Lung (tissue), 12 donors: Measurements from ENCODE around the gene PCSK6. TPM values are rescaled to one million over a fixed set of nuclear protein-coding genes. Genes with fewer than 3 reads are reported as not detected.
"Not testable (repeated sequence)": the region's sequence is repeated elsewhere in the genome, so short reads cannot be mapped to it uniquely, and the experiment has no call there.

ENCODE experiments used
- ATAC-seq: fragments of 200-7000 bp; cut with Tn5 transposase; one replicate; pipeline ENCODE4 v1.9.1; 2020; ENCODE audit warnings: moderate number of reproducible peaks; ENCODE audit not compliant: insufficient read depth, low FRiP score
- DNase-seq, 3 donors: peaks; one replicate each; pipeline ENCODE4 v3.0.0-alpha.2; 2013 to 2017
- H3K27ac ChIP-seq, 2 donors: one replicate each; pipeline ENCODE4 v1.5.1; 2013; ENCODE audit warnings: mild to moderate bottlenecking in 2 of 2, moderate library complexity in 2 of 2, control low read depth in 1 of 2, inconsistent platforms in 1 of 2, low read depth in 1 of 2, low read length in 1 of 2
- H3K27me3 ChIP-seq, 3 donors: one replicate each; pipeline ENCODE4 v1.5.1; 2013; ENCODE audit warnings: low read length in 2 of 3; ENCODE audit not compliant: control insufficient read depth in 3 of 3, insufficient read depth in 3 of 3
- H3K36me3 ChIP-seq, 4 donors: one replicate each; pipeline ENCODE4 v1.5.1; 2013; ENCODE audit warnings: low read length in 4 of 4, mild to moderate bottlenecking in 1 of 4, moderate library complexity in 1 of 4; ENCODE audit not compliant: control insufficient read depth in 4 of 4, insufficient read depth in 4 of 4
- H3K4me1 ChIP-seq, 5 donors: one replicate each; pipeline ENCODE4 v1.5.1; 2013; ENCODE audit warnings: low read length in 5 of 5, mild to moderate bottlenecking in 2 of 5, moderate library complexity in 1 of 5; ENCODE audit not compliant: control insufficient read depth in 5 of 5, insufficient read depth in 5 of 5
- H3K4me3 ChIP-seq: one replicate; pipeline ENCODE4 v1.5.1; 2013; ENCODE audit warnings: mild to moderate bottlenecking, control low read depth, moderate library complexity
- H3K9ac ChIP-seq, 2 donors: one replicate each; pipeline ENCODE4 v1.5.1; 2013; ENCODE audit warnings: low read length in 2 of 2, control low read depth in 1 of 2; ENCODE audit not compliant: insufficient read depth in 1 of 2
- H3K9me3 ChIP-seq, 4 donors: one replicate each; pipeline ENCODE4 v1.5.1; 2013; ENCODE audit warnings: low read length in 3 of 4, mild to moderate bottlenecking in 1 of 4, moderate library complexity in 1 of 4; ENCODE audit not compliant: control insufficient read depth in 4 of 4, insufficient read depth in 3 of 4
- WGBS, 2 donors: extraction: QIAGEN DNeasy Blood & Tissue Kit; methylation state at CpG; one replicate each; pipeline ENCODE4 v1.1.7; 2013; 5-methylcytosine and 5-hydroxymethylcytosine counted together
- polyA plus RNA-seq, 2 donors: library from polyadenylated mRNA; stranded (reverse); fragments of 200-250 nt; gene quantifications; one replicate each; pipeline ENCODE4 v1.2.1, GENCODE V29; 2013
- total RNA-seq, 2 donors: library from RNA; depleted of rRNA in 1 of 2; stranded (reverse); fragments of >200 nt in 1 of 2; gene quantifications; one replicate each; pipeline ENCODE4 v1.2.1, GENCODE V29; 2014 to 2021
- TF ChIP-seq, protein P1 (sequence below): IDR thresholded peaks from 2 replicates; pipeline ENCODE4 v1.5.1; 2012; ENCODE audit warnings: mild to moderate bottlenecking; ENCODE audit errors: control extremely low read depth, extremely low read depth
- donor health status: control.
- donor health status: control.
- donor health status: Bipolar disorder and iron deficiency.
- donor health status: healthy.
- donor health status: DM: yes; HTN: yes; CAD: no.

PCSK6 gene
- total and polyA plus RNA-seq, 4 donors: 4.6 to 41.0 (median 8.4) TPM

DNA sequence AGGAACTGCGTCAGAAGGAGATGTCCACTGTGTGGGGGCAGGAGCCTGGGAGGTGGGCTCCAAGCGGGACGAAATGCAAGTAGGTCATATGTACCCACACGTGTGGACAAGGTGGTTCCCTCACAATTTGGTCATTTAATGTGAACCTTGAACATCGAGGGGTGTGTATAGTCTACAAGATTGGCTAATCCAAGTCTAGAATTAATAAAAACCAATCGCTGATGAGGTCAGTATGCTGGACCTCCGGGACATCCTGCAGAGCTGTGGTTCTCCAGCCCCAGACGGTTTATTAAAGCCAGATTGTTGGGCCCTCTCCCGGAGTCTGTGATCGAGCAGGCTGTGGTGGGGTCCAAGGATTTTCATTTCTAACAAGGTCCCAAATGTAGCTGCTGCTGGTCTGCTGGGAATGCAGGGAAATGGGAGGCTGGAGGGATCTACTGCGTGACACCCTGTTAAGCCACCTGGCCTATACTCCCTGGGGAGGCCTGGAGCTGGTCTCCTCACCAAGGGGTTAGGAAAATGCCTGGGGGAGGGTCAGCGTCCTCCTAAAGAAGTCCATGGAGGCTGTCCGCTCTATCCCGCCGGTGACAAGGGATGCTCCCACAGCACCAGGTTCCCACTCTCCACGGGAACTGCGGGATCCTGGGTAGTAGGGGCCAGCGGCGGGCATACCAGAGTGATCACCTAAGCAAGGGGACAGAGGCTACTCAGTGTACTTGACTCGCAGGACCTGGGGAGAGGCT lies 25.1 kb downstream of the PCSK6 start:
- peaks cover 0 to 7% (median 0%) of the 10 kb centered on the region in 5 donors for H3K4me1 ChIP-seq
- ATAC-seq (no peak), DNase-seq (no peak)
- peaks cover 0 to 4% (median 1%) of the 10 kb centered on the region in 4 donors for H3K9me3 ChIP-seq
- WGBS, 2 donors: 88 to 91% methylated on average over 20 of the region's 20 CpGs
- no peak overlapping the region for H3K4me3 ChIP-seq
- TF ChIP-seq, protein P1, sequence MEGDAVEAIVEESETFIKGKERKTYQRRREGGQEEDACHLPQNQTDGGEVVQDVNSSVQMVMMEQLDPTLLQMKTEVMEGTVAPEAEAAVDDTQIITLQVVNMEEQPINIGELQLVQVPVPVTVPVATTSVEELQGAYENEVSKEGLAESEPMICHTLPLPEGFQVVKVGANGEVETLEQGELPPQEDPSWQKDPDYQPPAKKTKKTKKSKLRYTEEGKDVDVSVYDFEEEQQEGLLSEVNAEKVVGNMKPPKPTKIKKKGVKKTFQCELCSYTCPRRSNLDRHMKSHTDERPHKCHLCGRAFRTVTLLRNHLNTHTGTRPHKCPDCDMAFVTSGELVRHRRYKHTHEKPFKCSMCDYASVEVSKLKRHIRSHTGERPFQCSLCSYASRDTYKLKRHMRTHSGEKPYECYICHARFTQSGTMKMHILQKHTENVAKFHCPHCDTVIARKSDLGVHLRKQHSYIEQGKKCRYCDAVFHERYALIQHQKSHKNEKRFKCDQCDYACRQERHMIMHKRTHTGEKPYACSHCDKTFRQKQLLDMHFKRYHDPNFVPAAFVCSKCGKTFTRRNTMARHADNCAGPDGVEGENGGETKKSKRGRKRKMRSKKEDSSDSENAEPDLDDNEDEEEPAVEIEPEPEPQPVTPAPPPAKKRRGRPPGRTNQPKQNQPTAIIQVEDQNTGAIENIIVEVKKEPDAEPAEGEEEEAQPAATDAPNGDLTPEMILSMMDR: no peak
- no peak overlapping the region for H3K27ac ChIP-seq
- H3K27me3 ChIP-seq: no peaks in the 10 kb centered on the region
- peaks cover 0 to 4% (median 0%) of the 10 kb centered on the region in 4 donors for H3K36me3 ChIP-seq
- H3K9ac ChIP-seq: no peak overlapping the region

DNA sequence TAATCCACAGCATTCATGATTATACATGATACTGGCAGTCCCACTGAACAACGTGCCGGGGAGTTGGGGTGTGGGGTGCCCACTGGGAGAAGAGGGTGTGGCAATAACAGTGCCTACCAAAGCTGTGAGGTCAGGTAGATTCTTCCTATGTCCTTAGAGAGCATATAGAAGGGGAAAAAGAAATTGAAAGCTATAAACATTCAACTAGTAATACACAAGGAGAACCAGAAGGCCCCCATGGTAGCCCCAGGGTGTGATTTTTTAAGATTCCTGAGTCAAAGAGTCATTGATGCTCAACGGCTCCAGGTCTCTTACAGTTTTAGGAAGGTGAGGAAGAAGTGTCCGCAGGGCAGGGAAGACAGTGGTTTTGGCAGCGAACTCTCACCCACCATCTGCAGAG lies 25.8 kb downstream of the PCSK6 start:
- not testable (repeated sequence) for H3K36me3 ChIP-seq, ATAC-seq, DNase-seq, H3K4me1 ChIP-seq, H3K4me3 ChIP-seq, H3K9me3 ChIP-seq, H3K9ac ChIP-seq, H3K27ac ChIP-seq, H3K27me3 ChIP-seq
- WGBS, 2 donors: 88 to 96% methylated on average over 5 of the region's 5 CpGs

DNA sequence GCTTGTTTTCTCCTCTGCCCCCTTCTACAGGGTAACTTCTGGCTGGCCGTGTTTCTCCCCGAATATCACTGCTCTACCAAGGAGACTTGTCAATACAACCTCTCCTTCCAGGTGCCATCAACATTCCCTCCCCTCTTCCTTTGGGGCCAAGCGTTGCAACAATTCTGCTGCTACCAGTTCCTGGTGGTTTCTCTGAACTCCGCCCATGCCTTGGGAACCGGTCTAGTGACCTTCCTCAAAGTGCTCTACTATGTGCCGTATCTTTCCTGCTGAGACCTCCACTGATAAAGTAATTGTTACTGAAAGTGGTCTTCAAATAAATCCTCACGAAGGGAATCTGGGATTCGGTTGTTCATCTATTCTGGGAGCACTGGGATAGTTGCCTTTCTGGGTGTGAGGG lies 26.2 kb downstream of the PCSK6 start:
- Histone ChIP-seq H3K27ac (no peak overlapping the region), H3K27me3 (no peaks in the 10 kb centered on the region), H3K9me3 (peaks cover 0 to 4% (median 1%) of the 10 kb centered on the region in 4 donors), H3K4me1 (peaks cover 0 to 5% (median 0%) of the 10 kb centered on the region in 5 donors), H3K9ac (no peak overlapping the region), H3K36me3 (peaks cover 0 to 4% (median 0%) of the 10 kb centered on the region in 4 donors), H3K4me3 (no peak overlapping the region)
- DNase-seq (peak in 1 of 3 donors; percentile 66), ATAC-seq (no peak)
- 57 to 64% methylated on average over 8 of the region's 8 CpGs for WGBS, 2 donors
- TF ChIP-seq, protein P1: no peak

DNA sequence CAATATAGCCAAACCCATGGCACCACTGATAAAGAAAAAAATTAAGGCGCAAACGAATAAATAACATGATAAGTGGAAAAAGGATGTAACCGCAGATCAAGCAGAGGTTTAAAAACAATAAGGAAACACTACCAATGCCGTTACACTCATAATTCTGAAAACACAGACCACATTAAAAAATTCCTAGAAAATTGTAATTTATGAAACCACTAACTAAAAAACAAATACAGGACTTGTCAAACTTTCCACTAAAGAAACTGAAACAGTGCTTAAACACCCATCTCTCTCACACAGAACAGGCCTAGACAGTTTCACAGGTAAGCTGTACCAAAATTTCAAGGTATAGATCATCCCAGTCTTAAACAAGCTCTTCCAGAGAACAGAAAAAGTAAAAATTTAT lies 28.4 kb downstream of the PCSK6 start:
- TF ChIP-seq, protein P1: no peak
- H3K4me3 ChIP-seq: no peak overlapping the region
- H3K27ac ChIP-seq: no peak overlapping the region
- H3K36me3 ChIP-seq: peaks cover 0 to 3% (median 0%) of the 10 kb centered on the region in 4 donors
- no peaks in the 10 kb centered on the region for H3K27me3 ChIP-seq
- ATAC-seq (no peak), DNase-seq (no peak)
- H3K4me1 ChIP-seq: peaks cover 0 to 12% (median 4%) of the 10 kb centered on the region in 5 donors
- WGBS, 2 donors: 57 to 74% methylated on average over 4 of the region's 4 CpGs
- H3K9me3 ChIP-seq: peaks cover 0 to under 1% (median under 1%) of the 10 kb centered on the region in 4 donors
- no peak overlapping the region for H3K9ac ChIP-seq
